ENCODE measurements around the gene CARMIL1.

Gene CARMIL1

GRCh38 chr6:25278261-25278913 lies 787 bp upstream of the CARMIL1 start:
- Histone ChIP-seq H3K27me3 (ENCODE audit: insufficient read depth, poor library complexity, severe bottlenecking) (no peaks in the 10 kb centered on the region), H3K36me3 (ENCODE audit: low read depth) (no peaks in the 10 kb centered on the region), H3K4me3 (ENCODE audit: severe bottlenecking) (peak overlapping the region; percentile 97), H3K9me3 (ENCODE audit: severe bottlenecking) (no peaks in the 10 kb centered on the region), H3K27ac (ENCODE audit: poor library complexity, severe bottlenecking) (peak overlapping the region; percentile 58), H3K4me1 (ENCODE audit: insufficient read depth, poor library complexity, severe bottlenecking) (peaks cover 10% of the 10 kb centered on the region)
- DNase-seq (ENCODE audit: low spot score), result no peak
- peak; percentile 21; the same call in 2 of the 3 replicates for ATAC-seq (ENCODE audit: low read depth)
- TF ChIP-seq CTCF (IDR thresholded peaks at IDR 0.05; ENCODE audit: poor library complexity, severe bottlenecking), result no peak

- Histone ChIP-seq H3K4me3 (ENCODE audit: severe bottlenecking) (peak overlapping the region; percentile 97), H3K27me3 (ENCODE audit: insufficient read depth, poor library complexity, severe bottlenecking) (no peaks in the 10 kb centered on the region), H3K9me3 (ENCODE audit: severe bottlenecking) (no peaks in the 10 kb centered on the region), H3K4me1 (ENCODE audit: insufficient read depth, poor library complexity, severe bottlenecking) (peaks cover 20% of the 10 kb centered on the region), H3K27ac (ENCODE audit: poor library complexity, severe bottlenecking) (peak overlapping the region; percentile 58), H3K36me3 (ENCODE audit: low read depth) (peaks cover under 1% of the 10 kb centered on the region; the same call in 1 of the 2 replicates)
- no peak for TF ChIP-seq CTCF (IDR thresholded peaks at IDR 0.05; ENCODE audit: poor library complexity, severe bottlenecking)
- ATAC-seq (ENCODE audit: low read depth), result peak; percentile 33
- peak; percentile 57 for DNase-seq (ENCODE audit: low spot score)
These were observed 672 bp downstream of the CARMIL1 start for GRCh38 chr6:25279748-25280343.

GRCh38 chr6:25280344-25281074 lies 1.3 kb downstream of the CARMIL1 start:
- DNase-seq (ENCODE audit: low spot score) (no peak), ATAC-seq (ENCODE audit: low read depth) (no peak)
- Histone ChIP-seq H3K27me3 (ENCODE audit: insufficient read depth, poor library complexity, severe bottlenecking) (no peaks in the 10 kb centered on the region), H3K4me1 (ENCODE audit: insufficient read depth, poor library complexity, severe bottlenecking) (peaks cover 20% of the 10 kb centered on the region), H3K27ac (ENCODE audit: poor library complexity, severe bottlenecking) (peak overlapping the region; percentile 58), H3K4me3 (ENCODE audit: severe bottlenecking) (peak overlapping the region; percentile 97), H3K9me3 (ENCODE audit: severe bottlenecking) (no peaks in the 10 kb centered on the region), H3K36me3 (ENCODE audit: low read depth) (peaks cover 6% of the 10 kb centered on the region; the same call in 1 of the 2 replicates)
- TF ChIP-seq CTCF (IDR thresholded peaks at IDR 0.05; ENCODE audit: poor library complexity, severe bottlenecking), result no peak

- no peak for TF ChIP-seq CTCF (IDR thresholded peaks at IDR 0.05; ENCODE audit: poor library complexity, severe bottlenecking)
- Histone ChIP-seq H3K4me3 (ENCODE audit: severe bottlenecking) (no peak overlapping the region), H3K36me3 (ENCODE audit: low read depth) (peaks cover 6% of the 10 kb centered on the region; the same call in 1 of the 2 replicates), H3K4me1 (ENCODE audit: insufficient read depth, poor library complexity, severe bottlenecking) (peaks cover 20% of the 10 kb centered on the region), H3K27ac (ENCODE audit: poor library complexity, severe bottlenecking) (no peak overlapping the region), H3K9me3 (ENCODE audit: severe bottlenecking) (no peaks in the 10 kb centered on the region), H3K27me3 (ENCODE audit: insufficient read depth, poor library complexity, severe bottlenecking) (no peaks in the 10 kb centered on the region)
- no peak for DNase-seq (ENCODE audit: low spot score)
- no peak for ATAC-seq (ENCODE audit: low read depth)
These were observed 7.7 kb downstream of the CARMIL1 start for GRCh38 chr6:25286891-25287290.
